Measurements from ENCODE around the gene WIF1.

DNA sequence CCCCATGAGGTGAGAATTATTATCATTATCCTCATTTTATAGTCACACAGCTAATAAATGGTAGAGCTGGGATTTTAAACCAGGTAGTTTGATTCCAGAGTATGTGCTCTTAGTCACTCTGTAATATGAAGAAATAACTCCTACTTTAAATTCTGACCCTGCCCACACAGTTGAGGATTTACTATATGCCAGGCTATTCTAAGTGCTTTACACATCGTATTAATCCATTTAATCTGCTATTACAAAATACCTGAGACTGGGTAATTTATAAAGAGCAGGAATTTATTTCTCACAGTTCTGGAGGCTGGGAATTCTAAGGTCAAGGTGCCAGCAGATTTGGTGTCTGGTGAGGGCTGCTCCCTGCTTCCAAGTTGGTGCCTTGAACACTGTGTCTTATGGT, 19.6 kb upstream of the WIF1 start:
- TF ChIP-seq IRF2 (CRISPR knock-in tag; IDR thresholded peaks at IDR 0.05; ENCODE audit: borderline replicate concordance, low read depth): no peak
- no peak for TF ChIP-seq CTCF (IDR thresholded peaks at IDR 0.05)
- no peak for TF ChIP-seq USF2 (CRISPR knock-in tag; IDR thresholded peaks at IDR 0.05)
- no peak for TF ChIP-seq ZNF232 (CRISPR knock-in tag; IDR thresholded peaks at IDR 0.05)
- no peak for TF ChIP-seq FOXK1 (CRISPR knock-in tag; IDR thresholded peaks at IDR 0.05)
- no peak for TF ChIP-seq MAX (CRISPR knock-in tag; IDR thresholded peaks at IDR 0.05)
- no peak for TF ChIP-seq E2F1 (CRISPR knock-in tag; IDR thresholded peaks at IDR 0.05)
- no peak for TF ChIP-seq NFYB (CRISPR knock-in tag; conservative IDR thresholded peaks at IDR 0.05; ENCODE audit: low read depth)

All from WTC11 (cell line).